Measurements from ENCODE around the gene MKKS. TPM values are rescaled to one million over a fixed set of nuclear protein-coding genes. Genes with fewer than 3 reads are reported as not detected.
A peak's percentile ranks its signal among the peaks of the same experiment; 100 is the strongest.

Gene MKKS
- total and polyA plus RNA-seq, 2 donors from 2014 or later, result 17.8 to 49.2 TPM

- TF ChIP-seq CTCF (IDR thresholded peaks at IDR 0.05; ENCODE audit: borderline replicate concordance, extremely low read depth, insufficient read depth), result no peak
- Histone ChIP-seq H3K36me3 (ENCODE audit: control insufficient read depth in 2 of 3, insufficient read depth in 3 of 3, low read length in 3 of 3) (no peaks in the 10 kb centered on the region), H3K27ac (ENCODE audit: low read depth in 2 of 2, low read length in 2 of 2) (no peak overlapping the region), H3K9me3 (ENCODE audit: control insufficient read depth in 2 of 3, insufficient read depth in 1 of 3, low read length in 3 of 3) (no peaks in the 10 kb centered on the region), H3K27me3 (ENCODE audit: control insufficient read depth, insufficient read depth, low read length) (no peaks in the 10 kb centered on the region), H3K9ac (ENCODE audit: low read length in 3 of 3) (no peak overlapping the region), H3K4me1 (ENCODE audit: control insufficient read depth in 2 of 3, insufficient read depth in 2 of 3, low read depth in 1 of 3, low read length in 3 of 3) (no peaks in the 10 kb centered on the region), H3K4me3 (ENCODE audit: low read length in 3 of 3) (no peak overlapping the region)
- no peak for FAIRE-seq
- intact Hi-C loops (cut with DNase I), result no loop called here
- DNase-seq, result peak in 1 of 5 donors; percentile 30
Measured at GRCh38 chr20:10481676-10482075, 47.7 kb upstream of the MKKS start.

- FAIRE-seq, result no peak
- no peaks in the 10 kb centered on the region for H3K4me1 ChIP-seq (ENCODE audit: control insufficient read depth in 2 of 3, insufficient read depth in 2 of 3, low read depth in 1 of 3, low read length in 3 of 3)
- intact Hi-C loops (cut with DNase I), result no loop called here
Measured at GRCh38 chr20:10478930-10479329, 44.9 kb upstream of the MKKS start.

GRCh38 chr20:10478205-10478604 is 44.2 kb upstream of the MKKS start:
- no peak for TF ChIP-seq CTCF (IDR thresholded peaks at IDR 0.05; ENCODE audit: borderline replicate concordance, extremely low read depth, insufficient read depth)

More at GRCh38 chr20:10478930-10479329, 44.9 kb upstream of the MKKS start:
- Histone ChIP-seq H3K9me3 (ENCODE audit: control insufficient read depth in 2 of 3, insufficient read depth in 1 of 3, low read length in 3 of 3) (no peaks in the 10 kb centered on the region), H3K4me3 (ENCODE audit: low read length in 3 of 3) (no peak overlapping the region), H3K36me3 (ENCODE audit: control insufficient read depth in 2 of 3, insufficient read depth in 3 of 3, low read length in 3 of 3) (no peaks in the 10 kb centered on the region), H3K9ac (ENCODE audit: low read length in 3 of 3) (no peak overlapping the region), H3K27ac (ENCODE audit: low read depth in 2 of 2, low read length in 2 of 2) (no peak overlapping the region), H3K27me3 (ENCODE audit: control insufficient read depth, insufficient read depth, low read length) (no peaks in the 10 kb centered on the region)
- DNase-seq, result no peak
- TF ChIP-seq CTCF (IDR thresholded peaks at IDR 0.05; ENCODE audit: borderline replicate concordance, extremely low read depth, insufficient read depth), result no peak

GRCh38 chr20:10476319-10476724 is 42.3 kb upstream of the MKKS start:
- Histone ChIP-seq H3K9me3 (ENCODE audit: control insufficient read depth in 2 of 3, insufficient read depth in 1 of 3, low read length in 3 of 3) (no peaks in the 10 kb centered on the region), H3K36me3 (ENCODE audit: control insufficient read depth in 2 of 3, insufficient read depth in 3 of 3, low read length in 3 of 3) (no peaks in the 10 kb centered on the region), H3K27ac (ENCODE audit: low read depth in 2 of 2, low read length in 2 of 2) (no peak overlapping the region), H3K4me1 (ENCODE audit: control insufficient read depth in 2 of 3, insufficient read depth in 2 of 3, low read depth in 1 of 3, low read length in 3 of 3) (no peaks in the 10 kb centered on the region), H3K4me3 (ENCODE audit: low read length in 3 of 3) (no peak overlapping the region), H3K27me3 (ENCODE audit: control insufficient read depth, insufficient read depth, low read length) (no peaks in the 10 kb centered on the region), H3K9ac (ENCODE audit: low read length in 3 of 3) (no peak overlapping the region)
- no peak for FAIRE-seq
- TF ChIP-seq CTCF (IDR thresholded peaks at IDR 0.05; ENCODE audit: borderline replicate concordance, extremely low read depth, insufficient read depth), result no peak
- intact Hi-C loops (cut with DNase I), result no loop called here
- DNase-seq, result no peak

More at GRCh38 chr20:10478205-10478604, 44.2 kb upstream of the MKKS start:
- no peak overlapping the region for H3K9ac ChIP-seq (ENCODE audit: low read length in 3 of 3)
- H3K4me1 ChIP-seq (ENCODE audit: control insufficient read depth in 2 of 3, insufficient read depth in 2 of 3, low read depth in 1 of 3, low read length in 3 of 3), result no peaks in the 10 kb centered on the region
- no peak for DNase-seq
- no peak for FAIRE-seq
- no peaks in the 10 kb centered on the region for H3K9me3 ChIP-seq (ENCODE audit: control insufficient read depth in 2 of 3, insufficient read depth in 1 of 3, low read length in 3 of 3)
- intact Hi-C loops (cut with DNase I), result no loop called here
- no peaks in the 10 kb centered on the region for H3K27me3 ChIP-seq (ENCODE audit: control insufficient read depth, insufficient read depth, low read length)
- no peaks in the 10 kb centered on the region for H3K36me3 ChIP-seq (ENCODE audit: control insufficient read depth in 2 of 3, insufficient read depth in 3 of 3, low read length in 3 of 3)
- H3K4me3 ChIP-seq (ENCODE audit: low read length in 3 of 3), result no peak overlapping the region
- no peak overlapping the region for H3K27ac ChIP-seq (ENCODE audit: low read depth in 2 of 2, low read length in 2 of 2)

All from kidney (tissue), 14 donors.